ENCODE measurements around the gene APOC1.
"Not testable (repeated sequence)": the region's sequence is repeated elsewhere in the genome, so short reads cannot be mapped to it uniquely, and the experiment has no call there.

APOC1 gene

DNA sequence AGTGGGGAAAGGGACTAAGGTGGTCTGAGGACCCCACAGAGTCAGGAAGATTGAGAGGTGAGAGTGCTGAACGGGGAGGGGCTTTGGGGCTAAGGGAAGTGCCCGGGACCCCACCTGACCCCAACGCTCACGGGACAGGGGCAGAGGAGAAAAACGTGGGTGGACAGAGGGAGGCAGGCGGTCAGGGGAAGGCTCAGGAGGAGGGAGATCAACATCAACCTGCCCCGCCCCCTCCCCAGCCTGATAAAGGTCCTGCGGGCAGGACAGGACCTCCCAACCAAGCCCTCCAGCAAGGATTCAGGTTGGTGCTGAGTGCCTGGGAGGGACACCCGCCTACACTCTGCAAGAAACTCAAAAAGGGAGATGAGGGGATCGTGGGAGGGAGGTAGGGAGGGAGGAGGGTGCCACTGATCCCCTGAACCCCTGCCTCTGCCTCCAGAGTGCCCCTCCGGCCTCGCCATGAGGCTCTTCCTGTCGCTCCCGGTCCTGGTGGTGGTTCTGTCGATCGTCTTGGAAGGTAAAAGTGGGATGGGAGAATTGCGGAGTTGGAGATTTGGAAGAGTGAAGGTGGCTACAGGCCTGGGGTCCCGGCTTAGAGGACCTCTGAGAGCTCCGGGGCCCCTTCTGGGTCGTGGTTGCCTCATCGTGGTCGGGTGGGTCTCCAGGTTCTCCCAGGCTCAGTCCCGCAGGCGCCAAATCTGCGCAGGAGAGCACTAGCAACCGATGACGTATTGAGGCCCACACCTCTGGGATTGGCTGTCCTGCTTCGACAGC lies at the start of gene APOC1:
APOC1 (plus strand) TSS at position 176 of the 774 bp plus-strand sequence; CDS start at position 460, 284 bp downstream.
- peak; percentile 82 for DNase-seq

- DNase-seq: no peak
Measured at GRCh38 chr19:44865196-44865767, 49.1 kb upstream of the APOC1 start.

DNA sequence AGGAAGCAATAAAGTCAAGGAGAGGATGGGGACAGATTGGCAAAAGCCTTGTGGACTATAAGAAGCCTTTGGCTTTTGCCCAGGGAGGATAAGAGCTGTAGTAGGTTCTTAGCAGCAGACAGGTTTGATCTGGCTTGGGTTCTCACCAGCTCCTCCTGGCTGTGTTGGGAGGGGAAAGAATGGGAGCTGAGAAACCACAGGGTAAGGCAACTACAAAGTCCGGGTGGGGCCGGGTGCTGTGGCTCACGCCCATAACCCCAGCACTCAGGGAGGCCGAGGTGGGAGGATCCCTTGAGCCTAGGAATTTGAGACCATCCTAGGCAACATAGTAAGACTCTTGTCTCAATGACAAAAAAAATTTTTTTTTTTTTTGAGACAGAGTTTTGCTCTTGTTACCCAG lies 47.7 kb upstream of the APOC1 start:
- DNase-seq: no peak

- DNase-seq: no peak
Measured at GRCh38 chr19:44867578-44867977, 46.8 kb upstream of the APOC1 start.

DNA sequence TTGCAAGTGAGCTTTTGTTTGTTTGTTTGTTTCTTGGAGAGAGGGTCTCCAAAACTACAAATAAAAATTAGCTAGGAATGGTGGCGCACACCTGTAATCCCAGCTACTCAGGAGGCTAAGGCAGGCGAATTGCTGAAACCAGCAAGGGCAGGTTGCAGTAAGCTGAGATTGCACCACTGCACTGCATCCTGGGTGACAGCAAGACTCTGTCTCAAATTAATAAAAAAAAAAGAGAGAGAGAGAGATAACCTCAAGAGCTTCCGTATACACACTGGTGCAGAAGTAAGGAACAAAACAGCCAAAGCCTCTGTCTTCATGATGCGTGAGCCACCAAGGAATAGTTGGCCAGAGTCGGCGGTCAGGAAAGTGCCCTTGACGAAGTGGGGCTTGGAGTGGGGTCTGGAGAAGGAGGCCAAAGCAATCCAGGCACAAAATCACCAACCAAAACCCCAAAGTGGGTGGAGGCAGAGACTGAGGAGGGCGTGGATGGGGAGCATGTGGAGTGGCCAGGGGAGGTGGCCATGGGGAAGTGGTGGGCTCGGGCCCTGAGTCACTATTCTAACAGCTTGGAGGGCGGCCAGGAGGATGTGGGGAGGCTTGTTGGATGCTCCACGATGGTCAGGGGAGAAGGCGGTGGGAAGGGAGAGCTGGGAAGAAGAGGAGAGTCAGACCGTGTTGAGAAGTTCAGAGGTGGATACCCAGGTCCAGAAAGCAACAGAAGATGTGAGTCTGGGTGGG lies 44.5 kb upstream of the APOC1 start:
- no peak for DNase-seq

DNA sequence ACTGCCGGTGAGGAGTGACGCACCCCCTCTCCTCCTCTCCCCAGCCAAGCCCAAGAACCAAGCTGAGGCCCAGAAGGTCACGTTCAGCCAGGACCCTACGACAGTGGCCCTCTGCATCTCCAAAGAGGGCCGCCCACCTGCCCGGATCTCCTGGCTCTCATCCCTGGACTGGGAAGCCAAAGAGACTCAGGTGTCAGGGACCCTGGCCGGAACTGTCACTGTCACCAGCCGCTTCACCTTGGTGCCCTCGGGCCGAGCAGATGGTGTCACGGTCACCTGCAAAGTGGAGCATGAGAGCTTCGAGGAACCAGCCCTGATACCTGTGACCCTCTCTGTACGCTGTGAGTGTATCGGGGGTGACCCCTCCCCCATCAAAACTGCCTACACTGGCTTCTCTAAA lies 42.6 kb upstream of the APOC1 start:
- no peak for DNase-seq

DNA sequence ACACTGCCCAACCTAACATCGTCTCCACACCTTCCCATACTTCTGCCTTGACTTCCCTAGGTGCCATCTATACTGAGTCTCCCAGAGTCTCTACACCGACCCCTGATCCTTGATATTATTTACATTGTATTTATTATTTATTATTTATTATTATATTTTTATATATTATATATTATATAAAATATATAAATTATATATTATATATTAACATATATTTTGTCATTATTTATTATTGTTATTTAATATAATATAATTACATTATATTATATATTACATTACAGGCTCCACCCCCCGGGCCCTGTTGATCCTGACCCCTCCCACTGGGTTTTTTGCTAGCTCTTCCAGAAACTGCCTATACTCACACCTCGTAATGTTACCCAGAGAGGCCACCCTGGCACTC lies 41.7 kb upstream of the APOC1 start:
- DNase-seq: no peak

DNA sequence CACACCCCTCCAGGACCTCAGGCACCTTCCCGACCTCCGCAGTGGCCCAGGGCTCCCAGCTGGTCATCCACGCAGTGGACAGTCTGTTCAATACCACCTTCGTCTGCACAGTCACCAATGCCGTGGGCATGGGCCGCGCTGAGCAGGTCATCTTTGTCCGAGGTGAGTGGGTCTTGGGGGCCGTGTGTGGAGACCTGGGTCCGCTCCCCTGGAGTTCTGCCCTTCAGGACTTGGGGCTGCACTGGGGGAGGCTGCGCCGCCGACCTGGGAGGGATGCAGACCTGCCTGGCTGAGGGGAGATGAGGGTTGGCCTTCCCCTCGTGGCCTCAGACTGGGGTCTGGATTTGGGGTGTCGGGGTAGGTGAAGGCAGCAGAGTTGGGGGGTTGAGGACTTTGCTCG lies 40.1 kb upstream of the APOC1 start:
- DNase-seq: no peak

GRCh38 chr19:44875666-44876451 lies 38.5 kb upstream of the APOC1 start:
- no peak for DNase-seq

DNA sequence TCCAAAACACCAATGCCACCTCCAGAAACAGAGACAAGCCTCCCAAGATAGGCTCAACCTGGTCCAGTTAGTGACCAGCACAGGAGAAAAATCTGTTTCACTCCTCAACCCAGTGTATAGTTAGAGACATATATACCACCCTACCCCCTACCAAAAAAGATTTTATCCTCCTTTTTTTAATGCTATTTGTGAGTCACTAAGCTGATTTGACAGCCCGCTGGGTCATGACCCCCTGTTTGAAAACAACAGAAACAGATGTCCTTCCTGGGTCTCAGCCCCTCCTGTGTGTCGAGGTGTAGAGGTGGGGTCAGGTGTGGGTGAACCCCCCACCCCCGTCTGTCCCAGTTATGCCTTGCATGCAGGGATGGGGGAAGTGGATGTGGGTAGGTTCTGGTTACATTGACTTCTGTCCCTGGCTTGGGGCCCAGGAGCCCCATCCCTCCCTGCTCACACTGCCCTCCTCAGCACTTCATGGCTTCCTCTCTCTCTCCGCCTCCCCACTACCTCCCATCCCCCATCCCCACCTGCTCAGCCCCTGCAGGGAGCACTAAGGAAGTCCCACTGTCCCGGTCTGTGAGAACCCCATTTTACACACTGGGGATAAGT lies 37.4 kb upstream of the APOC1 start:
- DNase-seq: no peak

DNA sequence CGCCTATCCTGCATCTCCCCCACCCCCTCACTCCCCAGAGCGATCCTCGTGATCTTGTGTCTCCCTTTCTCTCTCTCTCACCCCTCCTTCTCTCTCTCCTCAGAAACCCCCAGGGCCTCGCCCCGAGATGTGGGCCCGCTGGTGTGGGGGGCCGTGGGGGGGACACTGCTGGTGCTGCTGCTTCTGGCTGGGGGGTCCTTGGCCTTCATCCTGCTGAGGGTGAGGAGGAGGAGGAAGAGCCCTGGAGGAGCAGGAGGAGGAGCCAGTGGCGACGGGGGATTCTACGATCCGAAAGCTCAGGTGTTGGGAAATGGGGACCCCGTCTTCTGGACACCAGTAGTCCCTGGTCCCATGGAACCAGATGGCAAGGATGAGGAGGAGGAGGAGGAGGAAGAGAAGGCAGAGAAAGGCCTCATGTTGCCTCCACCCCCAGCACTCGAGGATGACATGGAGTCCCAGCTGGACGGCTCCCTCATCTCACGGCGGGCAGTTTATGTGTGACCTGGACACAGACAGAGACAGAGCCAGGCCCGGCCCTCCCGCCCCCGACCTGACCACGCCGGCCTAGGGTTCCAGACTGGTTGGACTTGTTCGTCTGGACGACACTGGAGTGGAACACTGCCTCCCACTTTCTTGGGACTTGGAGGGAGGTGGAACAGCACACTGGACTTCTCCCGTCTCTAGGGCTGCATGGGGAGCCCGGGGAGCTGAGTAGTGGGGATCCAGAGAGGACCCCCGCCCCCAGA lies 36.1 kb upstream of the APOC1 start:
- DNase-seq: no peak

DNA sequence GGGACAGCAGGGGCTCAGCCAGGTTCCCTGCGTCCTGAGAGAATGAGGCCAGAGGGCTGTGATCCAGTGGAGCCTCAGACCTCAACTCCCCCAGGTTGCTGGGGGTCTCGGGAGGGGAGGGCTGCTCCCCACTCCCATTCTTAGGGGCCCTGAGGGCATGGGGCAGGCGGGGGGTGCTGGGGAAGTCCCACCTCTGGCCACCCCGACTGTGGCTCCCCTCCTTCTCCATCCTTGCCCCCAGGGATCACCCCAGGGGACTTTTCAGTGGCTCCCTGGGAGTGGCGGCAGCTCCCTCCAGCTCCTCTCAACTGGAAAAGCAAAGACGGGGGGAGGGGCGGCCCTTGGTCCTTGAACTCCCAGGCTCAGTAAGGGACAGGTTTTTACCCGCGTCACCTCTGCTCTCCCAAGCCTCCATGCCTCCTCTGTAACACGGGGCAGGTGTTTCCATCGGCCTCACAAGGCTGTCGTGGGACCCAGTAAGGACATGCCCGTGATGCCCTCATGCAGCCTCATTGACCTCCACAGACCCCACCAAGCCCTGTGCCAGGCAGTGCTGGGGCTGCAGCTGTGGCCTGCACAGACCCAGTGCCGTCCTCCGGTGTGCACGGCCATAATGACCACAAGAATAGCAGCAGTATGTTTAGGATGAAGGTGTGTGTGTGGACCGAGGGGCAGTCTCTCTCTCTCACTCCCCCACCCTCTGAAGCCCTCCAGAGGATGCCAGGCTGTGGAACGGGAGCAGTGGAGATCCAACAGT lies 34.9 kb upstream of the APOC1 start:
- DNase-seq: no peak

- DNase-seq: no peak
Measured at GRCh38 chr19:44882063-44882462, 32.3 kb upstream of the APOC1 start.

DNA sequence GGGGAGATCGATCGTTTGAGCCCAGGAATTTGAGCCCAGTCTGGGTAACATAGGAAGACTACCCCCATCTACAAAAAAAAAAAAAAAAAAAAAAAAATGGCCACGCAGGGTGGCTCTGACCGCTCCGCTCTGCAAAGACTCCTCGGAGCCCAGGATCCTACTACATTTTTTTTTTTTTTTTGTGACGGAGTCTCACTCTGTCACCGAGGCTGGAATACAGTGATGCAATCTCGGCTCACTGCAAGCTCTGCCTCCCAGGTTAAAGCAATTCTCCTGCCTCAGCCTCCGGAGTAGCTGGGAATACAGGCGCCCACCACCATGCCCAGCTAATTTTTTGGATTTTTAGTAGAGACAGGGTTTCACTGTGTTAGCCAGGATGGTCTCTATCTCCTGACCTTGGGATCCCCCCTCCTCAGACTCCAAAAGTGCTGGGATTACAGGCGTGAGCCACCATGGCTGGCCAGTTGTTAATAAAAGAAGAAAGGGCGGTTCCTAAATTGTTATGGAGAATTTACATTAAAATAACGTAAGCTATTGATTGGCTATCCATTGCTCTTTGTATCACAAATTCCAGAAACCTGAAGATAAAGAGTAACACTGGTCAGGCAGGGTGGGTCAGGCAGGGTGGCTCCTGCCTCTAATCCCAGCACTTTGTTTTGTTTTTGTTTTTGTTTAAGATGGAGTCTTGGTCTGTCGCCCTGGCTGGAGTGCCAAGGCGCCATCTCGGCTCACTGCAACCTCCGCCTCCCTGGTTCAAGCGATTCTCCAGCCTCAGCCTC lies 31.6 kb upstream of the APOC1 start:
- DNase-seq: not testable (repeated sequence)

- no peak for DNase-seq
Measured at GRCh38 chr19:44883922-44884321, 30.5 kb upstream of the APOC1 start.

- DNase-seq: no peak
Measured at GRCh38 chr19:44884566-44884965, 29.8 kb upstream of the APOC1 start.

GRCh38 chr19:44886141-44886540 lies 28.3 kb upstream of the APOC1 start:
- no peak for DNase-seq

DNA sequence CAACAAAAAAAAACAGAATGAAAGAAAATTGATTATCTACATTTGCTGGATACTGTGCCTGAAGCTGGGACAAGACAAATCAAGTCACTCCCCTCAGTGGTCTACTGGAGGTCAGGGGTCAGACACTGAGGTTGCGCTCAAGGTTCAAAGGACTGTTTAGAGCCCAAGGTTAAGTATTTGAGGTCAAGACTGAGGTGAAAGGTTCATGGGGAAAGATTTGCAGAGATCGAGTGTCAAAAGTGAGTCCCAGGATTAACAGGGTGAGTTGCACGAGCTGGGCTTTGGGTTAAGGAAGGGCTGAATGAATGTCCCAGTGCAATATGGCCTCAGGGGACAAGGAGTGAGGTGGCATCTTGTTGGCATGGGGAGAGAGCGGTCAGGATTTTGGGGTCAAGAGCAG lies 26.8 kb upstream of the APOC1 start:
- no peak for DNase-seq

DNA sequence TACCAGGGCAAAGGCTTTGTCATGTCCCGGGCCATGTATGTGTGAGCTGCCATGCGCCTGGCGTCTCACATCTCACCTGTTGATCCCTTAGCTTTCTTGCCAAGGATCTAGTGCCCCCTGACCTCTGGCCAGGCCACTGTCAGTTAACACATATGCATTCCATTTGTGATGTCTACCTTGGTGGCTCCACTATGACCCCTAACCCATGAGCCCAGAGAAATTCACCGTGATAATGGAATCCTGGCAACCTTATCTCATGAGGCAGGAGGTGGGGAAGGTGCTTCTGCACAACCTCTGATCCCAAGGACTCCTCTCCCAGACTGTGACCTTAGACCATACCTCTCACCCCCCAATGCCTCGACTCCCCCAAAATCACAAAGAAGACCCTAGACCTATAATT lies 26.1 kb upstream of the APOC1 start:
- not testable (repeated sequence) for DNase-seq

DNA sequence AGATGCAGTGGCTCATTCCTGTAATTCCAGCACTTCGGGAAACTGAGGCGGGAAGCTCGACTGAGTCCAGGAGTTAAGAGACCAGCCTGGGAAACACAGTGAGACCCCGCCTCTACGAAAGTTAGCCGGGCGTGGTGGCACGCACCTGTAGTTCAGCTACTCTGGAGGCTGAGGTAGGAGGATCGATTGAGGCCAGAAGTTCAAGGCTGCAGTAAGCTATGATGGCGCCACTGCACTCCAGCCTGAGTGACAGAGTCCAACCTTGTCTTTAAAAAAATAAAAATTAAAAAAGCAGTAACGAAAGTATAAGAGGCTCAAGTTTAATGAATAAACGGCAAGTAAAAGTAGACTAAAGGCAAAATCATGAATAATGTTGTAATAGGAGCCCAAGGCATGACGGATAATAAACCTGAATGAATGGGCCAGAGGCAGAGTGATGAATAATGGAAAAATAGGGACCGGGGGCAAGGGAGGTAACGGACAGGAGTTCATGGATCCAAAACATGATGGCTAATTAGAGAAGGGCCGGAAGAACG lies 24.5 kb upstream of the APOC1 start:
- DNase-seq: no peak

All from CD4-positive, alpha-beta T cell treated with Interleukin-10 for 1 hour (primary cell).